Parathyroid adenoma (tissue), 2 donors: Measurements from ENCODE around the gene HLA-DMA.

Experiments
- H2AFZ ChIP-seq: fragments of 300-600 bp; sonication (generic); one replicate; pipeline ENCODE4 v1.7.0; 2017; ENCODE audit warnings: antibody characterized with exemption, mild to moderate bottlenecking
- H3K27ac ChIP-seq: fragments of 300-600 bp; sonication (generic); one replicate; pipeline ENCODE4 v1.7.0; 2017
- H3K27me3 ChIP-seq: fragments of 300-600 bp; sonication (generic); one replicate; pipeline ENCODE4 v1.7.0; 2017; ENCODE audit warnings: low read length; ENCODE audit not compliant: control insufficient read depth, insufficient read depth
- H3K36me3 ChIP-seq: fragments of 300-600 bp; sonication (generic); one replicate; pipeline ENCODE4 v1.7.0; 2017; ENCODE audit warnings: low read length; ENCODE audit not compliant: control insufficient read depth, insufficient read depth
- H3K4me1 ChIP-seq: fragments of 300-600 bp; sonication (generic); one replicate; pipeline ENCODE4 v1.7.0; 2017; ENCODE audit warnings: control low read depth
- H3K4me2 ChIP-seq: fragments of 300-600 bp; sonication (generic); one replicate; pipeline ENCODE4 v1.7.0; 2017; ENCODE audit warnings: low read length
- H3K4me3 ChIP-seq: fragments of 300-600 bp; sonication (generic); one replicate; pipeline ENCODE4 v1.7.0; 2017; ENCODE audit warnings: low read depth, low read length
- H3K79me2 ChIP-seq: fragments of 300-600 bp; sonication (generic); one replicate; pipeline ENCODE4 v1.7.0; 2017; ENCODE audit warnings: control low read depth
- H3K9ac ChIP-seq: fragments of 300-600 bp; sonication (generic); one replicate; pipeline ENCODE4 v1.7.0; 2017; ENCODE audit warnings: mild to moderate bottlenecking
- H3K9me3 ChIP-seq: fragments of 300-600 bp; sonication (generic); one replicate; pipeline ENCODE4 v1.7.0; 2017; ENCODE audit warnings: low read length; ENCODE audit not compliant: control insufficient read depth
- CTCF ChIP-seq: fragments of 300-600 bp; sonication (generic); IDR thresholded peaks from one replicate; pipeline ENCODE4 v1.7.0; 2017; ENCODE audit warnings: antibody characterized with exemption, mild to moderate bottlenecking
- donor health status: primary hyperparathyroidism.

HLA-DMA gene

GRCh38 chr6:32935551-32936238, 17.2 kb downstream of the HLA-DMA start:
- Histone ChIP-seq H3K36me3 (no peaks in the 10 kb centered on the region), H2AFZ (no peak overlapping the region), H3K27ac (no peak overlapping the region), H3K4me3 (no peak overlapping the region), H3K9ac (no peak overlapping the region), H3K9me3 (no peaks in the 10 kb centered on the region), H3K79me2 (no peaks in the 10 kb centered on the region), H3K4me2 (no peak overlapping the region), H3K4me1 (peaks cover 2% of the 10 kb centered on the region), H3K27me3 (no peaks in the 10 kb centered on the region)
- no peak for TF ChIP-seq CTCF

- peak; percentile 90 for TF ChIP-seq CTCF
- H3K9me3 ChIP-seq = no peaks in the 10 kb centered on the region
- no peak overlapping the region for H2AFZ ChIP-seq
- no peaks in the 10 kb centered on the region for H3K4me1 ChIP-seq
- H3K27ac ChIP-seq = no peak overlapping the region
- H3K4me3 ChIP-seq = no peak overlapping the region
- H3K9ac ChIP-seq = no peak overlapping the region
- H3K4me2 ChIP-seq = no peak overlapping the region
- H3K79me2 ChIP-seq = no peaks in the 10 kb centered on the region
- no peaks in the 10 kb centered on the region for H3K36me3 ChIP-seq
- H3K27me3 ChIP-seq = no peaks in the 10 kb centered on the region
Observed at GRCh38 chr6:32933661-32934085, 19.2 kb downstream of the HLA-DMA start.

- H3K27me3 ChIP-seq = no peaks in the 10 kb centered on the region
- no peak overlapping the region for H2AFZ ChIP-seq
- H3K36me3 ChIP-seq = no peaks in the 10 kb centered on the region
- no peaks in the 10 kb centered on the region for H3K79me2 ChIP-seq
- TF ChIP-seq CTCF = no peak
- no peaks in the 10 kb centered on the region for H3K4me1 ChIP-seq
- no peak overlapping the region for H3K4me3 ChIP-seq
- no peak overlapping the region for H3K9ac ChIP-seq
- no peak overlapping the region for H3K4me2 ChIP-seq
- H3K9me3 ChIP-seq = no peaks in the 10 kb centered on the region
- no peak overlapping the region for H3K27ac ChIP-seq
Observed at GRCh38 chr6:32932132-32932868, 20.6 kb downstream of the HLA-DMA start.

GRCh38 chr6:32931211-32931610, 21.7 kb downstream of the HLA-DMA start:
- H3K4me3 ChIP-seq = no peak overlapping the region
- H3K36me3 ChIP-seq = no peaks in the 10 kb centered on the region
- H3K27ac ChIP-seq = no peak overlapping the region
- no peak for TF ChIP-seq CTCF
- no peak overlapping the region for H2AFZ ChIP-seq
- no peak overlapping the region for H3K9ac ChIP-seq
- no peaks in the 10 kb centered on the region for H3K79me2 ChIP-seq
- H3K4me2 ChIP-seq = no peak overlapping the region
- H3K27me3 ChIP-seq = no peaks in the 10 kb centered on the region
- no peaks in the 10 kb centered on the region for H3K9me3 ChIP-seq
- no peaks in the 10 kb centered on the region for H3K4me1 ChIP-seq
